ENCODE results near the gene FOXK1.

Gene FOXK1

GRCh38 chr7:4745265-4745919 is 63.3 kb downstream of the FOXK1 start:
- TF ChIP-seq POLR2AphosphoS5 (IDR thresholded peaks at IDR 0.05; ENCODE audit: low read depth) (no peak), REST (IDR thresholded peaks at IDR 0.05; ENCODE audit: insufficient replicate concordance, low read depth) (no peak), SPI1 (IDR thresholded peaks at IDR 0.05; ENCODE audit: borderline replicate concordance, low read depth) (no peak; the same call in 1 of the 2 replicates), CTCF (IDR thresholded peaks at IDR 0.05; ENCODE audit: insufficient read depth, low read length) (no peak), GABPA (IDR thresholded peaks at IDR 0.05; ENCODE audit: low read depth) (no peak)
- H3K4me3 ChIP-seq (replicated peaks; ENCODE audit: insufficient read depth, low read length): peak overlapping the region; percentile 15
- peak overlapping the region; percentile 74 for H3K27ac ChIP-seq (replicated peaks)

GRCh38 chr7:4745971-4746919 is 64.2 kb downstream of the FOXK1 start:
- Histone ChIP-seq H3K27ac (replicated peaks) (peak overlapping the region; percentile 74), H3K27me3 (ENCODE audit: insufficient read depth, poor library complexity, severe bottlenecking) (no peaks in the 10 kb centered on the region), H3K4me3 (replicated peaks; ENCODE audit: insufficient read depth, low read length) (peak overlapping the region; percentile 15)
- DNase-seq (ENCODE audit: low read depth in 1 of 2, low spot score in 1 of 2): peak; percentile 31 to 39
- TF ChIP-seq SPI1 (IDR thresholded peaks at IDR 0.05; ENCODE audit: borderline replicate concordance, low read depth) (peak; percentile 39; the same call in 1 of the 2 replicates), POLR2AphosphoS5 (IDR thresholded peaks at IDR 0.05; ENCODE audit: low read depth) (no peak), REST (IDR thresholded peaks at IDR 0.05; ENCODE audit: insufficient replicate concordance, low read depth) (no peak)

More at GRCh38 chr7:4745265-4745919, 63.3 kb downstream of the FOXK1 start:
- no peak for DNase-seq (ENCODE audit: low read depth in 1 of 2, low spot score in 1 of 2)
- H3K27me3 ChIP-seq (ENCODE audit: insufficient read depth, poor library complexity, severe bottlenecking): no peaks in the 10 kb centered on the region

- TF ChIP-seq POLR2AphosphoS5 (IDR thresholded peaks at IDR 0.05; ENCODE audit: low read depth) (no peak), CTCF (IDR thresholded peaks at IDR 0.05; ENCODE audit: insufficient read depth, low read length) (no peak), GABPA (IDR thresholded peaks at IDR 0.05; ENCODE audit: low read depth) (no peak), SPI1 (IDR thresholded peaks at IDR 0.05; ENCODE audit: borderline replicate concordance, low read depth) (no peak), REST (IDR thresholded peaks at IDR 0.05; ENCODE audit: insufficient replicate concordance, low read depth) (no peak)
- Histone ChIP-seq H3K27ac (replicated peaks) (no peak overlapping the region), H3K4me3 (replicated peaks; ENCODE audit: insufficient read depth, low read length) (no peak overlapping the region), H3K27me3 (ENCODE audit: insufficient read depth, poor library complexity, severe bottlenecking) (no peaks in the 10 kb centered on the region)
- no peak for DNase-seq (ENCODE audit: low read depth in 1 of 2, low spot score in 1 of 2)
Observed at GRCh38 chr7:4747013-4747412, 64.9 kb downstream of the FOXK1 start.
